SJSA1 (cell line): ENCODE data around the gene NOTCH1. TPM values are rescaled to one million over a fixed set of nuclear protein-coding genes. Genes with fewer than 3 reads are reported as not detected.

Experiments
- DNase-seq, 2 experiments: peaks; one replicate each; pipeline ENCODE4 v3.0.0-alpha.2; 2015 to 2020; ENCODE audit warnings: low spot score in 2 of 2, low read depth in 1 of 2
- H3K27ac ChIP-seq: fragments of 250-450 bp; sonication (Bioruptor Pico); 2 replicates; pipeline ENCODE4 v1.5.1; 2020; ENCODE audit warnings: mild to moderate bottlenecking, moderate library complexity
- H3K27me3 ChIP-seq: fragments of 250-450 bp; sonication (Bioruptor Pico); replicated peaks from 2 replicates; pipeline ENCODE4 v1.5.1; 2020; ENCODE audit warnings: mild to moderate bottlenecking, moderate library complexity
- H3K36me3 ChIP-seq: fragments of 250-450 bp; sonication (Bioruptor Pico); 2 replicates; pipeline ENCODE4 v1.5.1; 2020; ENCODE audit warnings: mild to moderate bottlenecking
- H3K4me1 ChIP-seq: fragments of 250-450 bp; sonication (Bioruptor Pico); replicated peaks from 2 replicates; pipeline ENCODE4 v1.6.1; 2021; ENCODE audit warnings: mild to moderate bottlenecking
- H3K4me3 ChIP-seq: fragments of 250-450 bp; sonication (Bioruptor Pico); 2 replicates; pipeline ENCODE4 v1.5.1; 2020; ENCODE audit warnings: mild to moderate bottlenecking
- H3K9me3 ChIP-seq: fragments of 250-450 bp; sonication (Bioruptor Pico); replicated peaks from 2 replicates; pipeline ENCODE4 v1.5.1; 2020; ENCODE audit warnings: mild to moderate bottlenecking
- total RNA-seq: library from RNA; depleted of rRNA; stranded (reverse); fragments of >200 nt; shearing (Covaris generic); gene quantifications from 2 replicates; pipeline ENCODE4 v1.2.3, GENCODE V29; 2014

The NOTCH1 gene
- total RNA-seq, 1 experiment from 2014 or later = 8.0 TPM

DNA sequence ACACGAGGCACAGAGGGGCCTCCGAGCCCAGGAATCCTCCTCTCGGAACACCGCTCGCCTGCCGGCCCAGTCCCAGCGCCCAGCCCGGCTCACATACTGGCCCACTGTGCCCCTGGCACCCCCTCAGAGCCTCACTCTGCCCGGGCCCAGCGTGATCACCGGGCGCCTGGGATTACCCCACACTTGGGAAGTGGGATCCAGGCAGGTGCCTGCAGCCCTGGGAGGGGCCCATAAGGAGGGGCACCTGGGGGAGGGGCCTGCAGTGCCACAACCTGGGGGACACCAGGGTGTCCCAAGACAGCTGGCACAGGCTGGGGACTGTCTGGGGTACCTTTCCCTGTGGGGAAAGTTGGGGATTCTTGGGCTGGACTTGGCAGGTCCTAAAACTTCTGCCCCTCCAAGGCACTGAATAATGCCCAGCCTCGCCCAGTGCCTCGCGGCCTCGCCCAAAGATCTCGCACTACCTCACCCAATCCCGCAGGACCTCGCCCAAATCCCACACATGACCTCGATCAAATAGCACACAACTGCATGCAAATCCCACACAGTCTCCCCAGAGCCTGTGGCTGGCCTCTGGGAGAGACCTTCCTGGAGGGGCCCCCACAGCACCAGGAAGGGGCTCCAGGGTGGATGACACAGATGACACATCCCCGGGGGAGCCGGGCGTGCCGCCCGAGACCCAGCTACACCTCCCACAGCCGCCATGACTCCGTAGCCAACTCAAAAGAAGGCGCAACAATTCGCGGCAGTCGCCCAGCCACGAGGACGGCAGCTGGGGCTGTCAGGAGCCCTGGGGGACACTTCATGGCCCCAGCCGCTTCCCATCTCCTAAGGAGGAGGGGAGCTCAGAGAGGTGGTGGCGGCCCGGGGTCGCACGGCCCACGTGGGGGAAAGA is 13.7 kb downstream of the NOTCH1 start:
- no peak for DNase-seq
- Histone ChIP-seq H3K27me3 (no peaks in the 10 kb centered on the region), H3K36me3 (no peaks in the 10 kb centered on the region), H3K4me3 (no peak overlapping the region), H3K4me1 (no peaks in the 10 kb centered on the region), H3K9me3 (no peaks in the 10 kb centered on the region), H3K27ac (no peak overlapping the region)

- H3K36me3 ChIP-seq = no peaks in the 10 kb centered on the region
- H3K4me3 ChIP-seq = no peak overlapping the region
- no peaks in the 10 kb centered on the region for H3K4me1 ChIP-seq
- DNase-seq = no peak
- H3K27me3 ChIP-seq = no peaks in the 10 kb centered on the region
- H3K27ac ChIP-seq = no peak overlapping the region
- H3K9me3 ChIP-seq = no peaks in the 10 kb centered on the region
Observed at GRCh38 chr9:136531186-136531903, 14.5 kb downstream of the NOTCH1 start.

GRCh38 chr9:136530461-136531089 is 15.3 kb downstream of the NOTCH1 start:
- Histone ChIP-seq H3K27ac (no peak overlapping the region), H3K4me1 (no peaks in the 10 kb centered on the region), H3K9me3 (no peaks in the 10 kb centered on the region), H3K27me3 (no peaks in the 10 kb centered on the region), H3K4me3 (no peak overlapping the region), H3K36me3 (no peaks in the 10 kb centered on the region)
- no peak for DNase-seq

GRCh38 chr9:136529516-136530460 is 16.1 kb downstream of the NOTCH1 start:
- Histone ChIP-seq H3K27me3 (no peaks in the 10 kb centered on the region), H3K27ac (no peak overlapping the region), H3K9me3 (no peaks in the 10 kb centered on the region), H3K4me1 (no peaks in the 10 kb centered on the region), H3K4me3 (no peak overlapping the region), H3K36me3 (no peaks in the 10 kb centered on the region)
- DNase-seq = no peak

GRCh38 chr9:136528716-136529341 is 17.0 kb downstream of the NOTCH1 start:
- no peak for DNase-seq
- Histone ChIP-seq H3K9me3 (no peaks in the 10 kb centered on the region), H3K27me3 (no peaks in the 10 kb centered on the region), H3K27ac (no peak overlapping the region), H3K36me3 (no peaks in the 10 kb centered on the region), H3K4me1 (no peaks in the 10 kb centered on the region), H3K4me3 (no peak overlapping the region)

DNA sequence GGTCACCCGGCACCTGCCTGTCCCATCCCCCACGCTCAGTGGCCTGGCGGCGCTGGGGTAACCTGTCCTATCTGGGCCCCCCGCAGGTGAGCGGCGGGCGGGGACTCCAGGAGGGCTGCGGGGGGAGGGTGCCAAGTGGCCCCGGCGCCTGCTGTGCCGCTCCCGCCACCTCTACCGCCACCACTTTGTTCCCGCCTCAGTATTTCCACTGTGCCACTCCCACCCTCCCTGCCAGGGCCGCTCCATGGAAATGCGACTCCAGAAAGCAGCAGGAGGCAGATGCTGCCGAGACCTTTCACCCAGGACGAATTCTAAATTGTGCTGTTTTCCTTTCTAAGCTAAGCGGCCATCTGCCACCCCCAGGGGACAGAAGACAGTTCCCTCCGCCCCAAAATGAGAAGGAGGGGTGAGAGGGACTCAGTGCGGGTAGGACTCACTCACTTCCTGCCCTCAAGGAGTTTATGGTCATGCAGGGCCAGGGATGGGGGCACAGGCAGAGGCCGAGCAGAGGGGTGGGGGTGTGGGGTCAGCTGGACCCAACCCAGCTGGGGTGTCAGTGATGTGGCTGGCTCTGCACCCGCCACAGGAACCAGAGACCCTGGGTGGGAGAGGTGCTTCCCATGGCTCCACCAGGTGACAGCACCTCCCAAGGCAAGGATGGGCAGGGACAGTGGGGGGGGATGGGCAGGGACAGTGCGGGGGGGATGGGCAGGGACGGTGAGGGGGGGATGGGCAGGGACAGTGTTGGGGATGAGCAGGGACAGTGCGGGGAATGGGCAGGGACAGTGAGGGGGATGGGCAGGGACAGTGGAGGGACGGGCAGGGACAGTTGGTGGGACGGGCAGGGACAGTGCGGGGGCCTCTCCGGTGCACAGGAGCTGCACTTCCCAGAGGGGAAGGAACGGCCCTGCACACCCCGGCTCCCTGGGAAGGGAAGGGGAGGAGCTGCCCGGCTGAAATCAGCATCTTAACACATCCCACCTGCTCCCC is 17.8 kb downstream of the NOTCH1 start:
- no peaks in the 10 kb centered on the region for H3K27me3 ChIP-seq
- H3K4me3 ChIP-seq = no peak overlapping the region
- H3K9me3 ChIP-seq = no peaks in the 10 kb centered on the region
- DNase-seq = no peak
- H3K4me1 ChIP-seq = no peaks in the 10 kb centered on the region
- H3K27ac ChIP-seq = no peak overlapping the region
- H3K36me3 ChIP-seq = no peaks in the 10 kb centered on the region

GRCh38 chr9:136527131-136527530 is 18.7 kb downstream of the NOTCH1 start:
- Histone ChIP-seq H3K4me1 (no peaks in the 10 kb centered on the region), H3K4me3 (no peak overlapping the region), H3K9me3 (no peaks in the 10 kb centered on the region), H3K36me3 (no peaks in the 10 kb centered on the region), H3K27me3 (no peaks in the 10 kb centered on the region), H3K27ac (no peak overlapping the region)
- DNase-seq = no peak

- Histone ChIP-seq H3K27me3 (no peaks in the 10 kb centered on the region), H3K27ac (no peak overlapping the region), H3K4me1 (no peaks in the 10 kb centered on the region), H3K36me3 (no peaks in the 10 kb centered on the region), H3K4me3 (no peak overlapping the region), H3K9me3 (no peaks in the 10 kb centered on the region)
- DNase-seq = no peak
Observed at GRCh38 chr9:136526625-136527066, 19.2 kb downstream of the NOTCH1 start.

DNA sequence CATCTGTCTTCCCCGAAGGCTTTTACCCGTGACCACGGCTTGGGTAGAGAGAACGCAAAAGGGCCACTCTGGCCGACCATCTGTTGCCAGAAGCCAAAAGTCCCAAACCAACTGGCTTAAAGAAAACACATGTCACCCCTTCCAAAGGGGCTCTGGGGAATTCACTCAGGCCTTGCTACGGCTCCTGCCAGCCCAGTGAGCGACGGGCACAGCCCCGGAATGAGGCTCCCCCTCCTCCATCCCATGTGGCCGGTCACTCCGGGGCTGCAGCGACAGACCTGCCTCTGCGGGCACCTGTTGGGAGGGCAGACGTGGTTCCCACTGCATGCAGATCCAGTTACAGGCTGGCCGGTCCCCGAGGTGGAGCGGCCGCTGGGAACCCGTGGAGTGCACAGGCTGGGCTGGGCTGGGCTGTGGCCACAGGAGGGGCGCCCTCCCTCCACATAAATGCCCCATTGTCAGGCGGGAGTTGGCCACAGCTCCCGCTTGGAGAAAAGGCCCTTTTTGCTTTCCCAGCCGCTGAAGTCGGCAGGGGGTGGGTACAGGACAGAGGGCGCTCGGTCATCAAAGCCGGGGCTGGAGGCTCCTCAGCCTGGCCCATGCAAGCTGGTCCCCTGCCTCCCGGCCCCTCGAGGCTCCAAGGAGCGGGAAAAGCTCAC is 19.9 kb downstream of the NOTCH1 start:
- Histone ChIP-seq H3K4me1 (no peaks in the 10 kb centered on the region), H3K4me3 (no peak overlapping the region), H3K27me3 (no peaks in the 10 kb centered on the region), H3K27ac (no peak overlapping the region), H3K9me3 (no peaks in the 10 kb centered on the region), H3K36me3 (no peaks in the 10 kb centered on the region)
- no peak for DNase-seq

DNA sequence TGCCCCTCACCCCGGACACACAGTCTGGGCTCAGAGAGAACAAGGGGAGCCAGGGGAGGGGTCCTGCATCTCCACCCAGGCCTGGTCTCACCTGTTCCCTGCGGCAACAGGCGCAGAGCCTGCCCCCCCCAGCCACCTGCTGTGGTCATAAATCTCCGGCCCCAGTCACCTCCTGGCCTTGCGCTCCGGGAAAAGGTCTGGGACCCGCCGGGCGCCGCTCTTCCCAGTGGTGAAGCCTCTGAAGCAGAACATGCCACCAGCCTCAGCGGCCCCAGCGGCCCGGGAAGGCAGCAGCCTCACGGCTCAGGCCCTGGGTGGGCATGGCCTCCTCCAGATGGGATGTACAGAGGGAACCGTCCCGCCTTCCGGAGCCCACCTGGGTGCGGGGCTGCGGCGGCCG is 20.6 kb downstream of the NOTCH1 start:
- Histone ChIP-seq H3K4me1 (no peaks in the 10 kb centered on the region), H3K9me3 (no peaks in the 10 kb centered on the region), H3K36me3 (no peaks in the 10 kb centered on the region), H3K4me3 (no peak overlapping the region), H3K27ac (no peak overlapping the region), H3K27me3 (no peaks in the 10 kb centered on the region)
- no peak for DNase-seq

GRCh38 chr9:136522314-136523237 is 23.3 kb downstream of the NOTCH1 start:
- Histone ChIP-seq H3K27me3 (no peaks in the 10 kb centered on the region), H3K4me1 (no peaks in the 10 kb centered on the region), H3K36me3 (peaks cover 15% of the 10 kb centered on the region; the same call in 1 of the 2 replicates), H3K27ac (no peak overlapping the region), H3K4me3 (no peak overlapping the region), H3K9me3 (no peaks in the 10 kb centered on the region)
- DNase-seq = no peak
